ENCODE measurements around the gene STX8.
"Not testable (repeated sequence)": the region's sequence is repeated elsewhere in the genome, so short reads cannot be mapped to it uniquely, and the experiment has no call there.

STX8 gene

GRCh38 chr17:9457005-9457404, 118.6 kb downstream of the STX8 start:
- H3K4me3 ChIP-seq (ENCODE audit: low read depth, low read length) = no peak overlapping the region
- TF ChIP-seq CTCF (IDR thresholded peaks at IDR 0.05; ENCODE audit: low read depth, low read length) = no peak
- in situ Hi-C loops (cut with HindIII; ENCODE audit: low sequenced_read_pairs) = no loop called here
- no peak for DNase-seq (ENCODE audit: low read depth, low spot score)

GRCh38 chr17:9456330-9456729, 119.3 kb downstream of the STX8 start:
- no peak for TF ChIP-seq CTCF (IDR thresholded peaks at IDR 0.05; ENCODE audit: low read depth, low read length)
- no peak overlapping the region for H3K4me3 ChIP-seq (ENCODE audit: low read depth, low read length)
- DNase-seq (ENCODE audit: low read depth, low spot score) = no peak
- in situ Hi-C loops (cut with HindIII; ENCODE audit: low sequenced_read_pairs) = no loop called here

GRCh38 chr17:9451934-9452333, 123.7 kb downstream of the STX8 start:
- TF ChIP-seq CTCF (IDR thresholded peaks at IDR 0.05; ENCODE audit: low read depth, low read length) = no peak
- in situ Hi-C loops (cut with HindIII; ENCODE audit: low sequenced_read_pairs) = no loop called here
- DNase-seq (ENCODE audit: low read depth, low spot score) = no peak
- H3K4me3 ChIP-seq (ENCODE audit: low read depth, low read length) = no peak overlapping the region

DNA sequence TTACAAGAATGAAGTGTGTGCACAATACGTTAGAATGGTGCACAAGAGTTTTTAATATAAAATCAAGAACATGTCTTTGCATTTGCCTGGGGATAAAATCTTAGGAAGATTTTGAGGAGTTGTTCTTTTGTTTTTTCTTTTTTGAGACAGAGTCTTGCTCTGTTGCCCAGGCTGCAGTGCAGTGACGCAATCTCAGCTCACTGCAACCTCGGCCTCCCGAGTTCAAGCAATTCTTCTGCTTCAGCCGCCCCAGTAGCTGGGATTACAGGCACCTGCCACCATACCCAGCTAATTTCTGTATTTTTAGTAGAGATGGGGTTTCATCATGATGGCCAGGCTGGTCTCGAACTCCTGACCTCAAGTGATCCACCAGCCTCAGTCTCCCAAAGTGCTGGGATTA, 128.3 kb downstream of the STX8 start:
- H3K4me3 ChIP-seq (ENCODE audit: low read depth, low read length); DNase-seq (ENCODE audit: low read depth, low spot score); in situ Hi-C loops (cut with HindIII; ENCODE audit: low sequenced_read_pairs): not testable (repeated sequence)

- in situ Hi-C loops (cut with HindIII; ENCODE audit: low sequenced_read_pairs) = no loop called here
- TF ChIP-seq CTCF (IDR thresholded peaks at IDR 0.05; ENCODE audit: low read depth, low read length) = no peak
Observed at GRCh38 chr17:9446528-9446927, 129.1 kb downstream of the STX8 start.

DNA sequence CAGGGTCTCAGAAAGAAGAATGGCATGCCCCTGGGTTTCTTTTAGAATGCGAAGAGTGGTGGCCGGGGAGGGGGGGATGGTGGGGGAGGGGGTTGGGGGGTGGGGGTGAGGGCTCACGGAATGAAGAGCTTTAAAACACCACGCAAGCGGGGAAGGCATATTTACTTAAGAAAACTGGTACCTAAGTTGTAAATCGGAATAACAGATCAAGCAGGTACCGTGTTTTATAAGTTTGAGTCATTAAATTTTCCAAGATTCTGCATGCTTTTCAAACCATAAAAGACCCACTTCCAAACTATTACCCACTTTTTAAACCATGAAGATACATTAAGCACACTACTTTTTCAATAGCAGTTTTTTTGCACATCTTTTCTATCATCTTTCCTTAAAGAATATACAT, 130.2 kb downstream of the STX8 start:
- in situ Hi-C loops (cut with HindIII; ENCODE audit: low sequenced_read_pairs) = no loop called here
- TF ChIP-seq CTCF (IDR thresholded peaks at IDR 0.05; ENCODE audit: low read depth, low read length) = no peak

More at GRCh38 chr17:9446528-9446927, 129.1 kb downstream of the STX8 start:
- DNase-seq (ENCODE audit: low read depth, low spot score) = no peak
- no peak overlapping the region for H3K4me3 ChIP-seq (ENCODE audit: low read depth, low read length)

GRCh38 chr17:9444687-9445086, 130.9 kb downstream of the STX8 start:
- in situ Hi-C loops (cut with HindIII; ENCODE audit: low sequenced_read_pairs) = no loop called here
- no peak overlapping the region for H3K4me3 ChIP-seq (ENCODE audit: low read depth, low read length)
- DNase-seq (ENCODE audit: low read depth, low spot score) = peak; percentile 37
- TF ChIP-seq CTCF (IDR thresholded peaks at IDR 0.05; ENCODE audit: low read depth, low read length) = no peak

More for the DNA sequence above, 130.2 kb downstream of the STX8 start:
- DNase-seq (ENCODE audit: low read depth, low spot score) = no peak
- no peak overlapping the region for H3K4me3 ChIP-seq (ENCODE audit: low read depth, low read length)
